SU-DHL-6 (cell line): ENCODE data around the gene RASIP1.

ENCODE experiments used
- H2AFZ ChIP-seq: fragments of 200-600 bp; sonication (generic); 2 replicates; pipeline ENCODE4 v1.6.1; 2014; ENCODE audit warnings: low read depth, mild to moderate bottlenecking, moderate library complexity, mixed read lengths, antibody characterized with exemption, low read length; ENCODE audit not compliant: severe bottlenecking
- H3F3A ChIP-seq: fragments of 200-600 bp; shearing (Covaris generic); 2 replicates; pipeline ENCODE4 v1.6.0; 2016; ENCODE audit warnings: antibody characterized with exemption, mild to moderate bottlenecking; ENCODE audit not compliant: insufficient read depth
- H3K27ac ChIP-seq: fragments of 200-600 bp; sonication (generic); 2 replicates; pipeline ENCODE4 v1.5.1; 2016; ENCODE audit warnings: low read depth, mild to moderate bottlenecking, low read length, moderate library complexity, mixed read lengths
- H3K27me3 ChIP-seq: fragments of 200-600 bp; sonication (generic), shearing (Covaris generic); 2 replicates; pipeline ENCODE4 v1.6.0; 2014; ENCODE audit warnings: mild to moderate bottlenecking, low read length
- H3K36me3 ChIP-seq: fragments of 200-600 bp; sonication (generic); 2 replicates; pipeline ENCODE4 v1.6.1; 2014; ENCODE audit warnings: mild to moderate bottlenecking, low read length, mixed read lengths
- H3K4me2 ChIP-seq: fragments of 300-600, 200-600 bp; shearing (Covaris generic), sonication (generic); 2 replicates; pipeline ENCODE4 v1.6.0; 2014; ENCODE audit warnings: low read length, low read depth, mild to moderate bottlenecking; ENCODE audit not compliant: poor library complexity, severe bottlenecking
- H3K4me3 ChIP-seq: fragments of 200-600 bp; sonication (generic); 2 replicates; pipeline ENCODE4 v1.5.1; 2014; ENCODE audit warnings: antibody characterized with exemption, low read length, mild to moderate bottlenecking, mixed read lengths; ENCODE audit not compliant: insufficient read depth, poor library complexity, severe bottlenecking
- H3K79me2 ChIP-seq: fragments of 200-600 bp; sonication (generic); 2 replicates; pipeline ENCODE4 v1.6.1; 2014; ENCODE audit warnings: mild to moderate bottlenecking, low read length, moderate library complexity; ENCODE audit not compliant: insufficient read depth
- H3K9ac ChIP-seq: fragments of 200-600 bp; sonication (generic); 2 replicates; pipeline ENCODE4 v1.7.0; 2014; ENCODE audit warnings: mild to moderate bottlenecking, low read length
- H3K9me2 ChIP-seq: fragments of 200-600 bp; sonication (generic); replicated peaks from 2 replicates; pipeline ENCODE4 v1.6.1; 2014; ENCODE audit warnings: low read length; ENCODE audit not compliant: insufficient read depth
- H3K9me3 ChIP-seq: fragments of 200-600 bp; sonication (generic); 2 replicates; pipeline ENCODE4 v1.6.1; 2014; ENCODE audit warnings: low read length, mixed read lengths; ENCODE audit not compliant: insufficient read depth
- H4K20me1 ChIP-seq: fragments of 200-600 bp; sonication (generic); 2 replicates; pipeline ENCODE4 v1.6.1; 2014; ENCODE audit warnings: low read depth, mild to moderate bottlenecking, antibody characterized with exemption, low read length, moderate library complexity, mixed read lengths
- CTCF ChIP-seq: fragments of 200-600 bp; sonication (generic); IDR thresholded peaks from one replicate; pipeline ENCODE4 v1.5.1; 2017; ENCODE audit warnings: antibody characterized with exemption, mild to moderate bottlenecking, low read length, moderate library complexity; ENCODE audit not compliant: insufficient read depth, poor library complexity, severe bottlenecking
- EZH2phosphoT487 ChIP-seq: fragments of 200-600 bp; sonication (generic), shearing (Covaris generic); conservative IDR thresholded peaks from 2 replicates; pipeline ENCODE4 v1.6.1; 2018; ENCODE audit warnings: mild to moderate bottlenecking, antibody characterized with exemption, low read length, moderate library complexity, mixed read lengths

Gene RASIP1

GRCh38 chr19:48716562-48717291 is 23.7 kb downstream of the RASIP1 start:
- H2AFZ ChIP-seq, result no peak overlapping the region
- no peaks in the 10 kb centered on the region for H3F3A ChIP-seq
- H3K9ac ChIP-seq, result no peak overlapping the region
- TF ChIP-seq CTCF, result no peak
- TF ChIP-seq EZH2phosphoT487, result no peak
- H3K4me2 ChIP-seq, result no peak overlapping the region
- H3K9me2 ChIP-seq, result no peaks in the 10 kb centered on the region
- no peaks in the 10 kb centered on the region for H3K27me3 ChIP-seq
- H3K4me3 ChIP-seq, result no peak overlapping the region
- no peaks in the 10 kb centered on the region for H3K9me3 ChIP-seq
- no peaks in the 10 kb centered on the region for H3K36me3 ChIP-seq
- H4K20me1 ChIP-seq, result no peaks in the 10 kb centered on the region
- no peak overlapping the region for H3K27ac ChIP-seq
- H3K79me2 ChIP-seq, result no peaks in the 10 kb centered on the region

GRCh38 chr19:48715681-48716171 is 24.7 kb downstream of the RASIP1 start:
- Histone ChIP-seq H3K27ac (no peak overlapping the region), H3F3A (no peaks in the 10 kb centered on the region), H3K4me2 (no peak overlapping the region), H2AFZ (no peak overlapping the region), H3K36me3 (no peaks in the 10 kb centered on the region), H3K79me2 (no peaks in the 10 kb centered on the region), H3K9me3 (no peaks in the 10 kb centered on the region), H3K4me3 (no peak overlapping the region), H3K27me3 (no peaks in the 10 kb centered on the region), H4K20me1 (no peaks in the 10 kb centered on the region), H3K9ac (no peak overlapping the region), H3K9me2 (no peaks in the 10 kb centered on the region)
- TF ChIP-seq CTCF (no peak), EZH2phosphoT487 (no peak)

- TF ChIP-seq CTCF (no peak), EZH2phosphoT487 (no peak)
- Histone ChIP-seq H2AFZ (peak overlapping the region; percentile 22), H3K9me3 (no peaks in the 10 kb centered on the region), H3K9me2 (no peaks in the 10 kb centered on the region), H3K79me2 (no peaks in the 10 kb centered on the region), H3K4me2 (peak overlapping the region; percentile 87), H3K27ac (peak overlapping the region; percentile 12; the same call in 1 of the 2 replicates), H3F3A (no peaks in the 10 kb centered on the region), H3K27me3 (no peaks in the 10 kb centered on the region), H3K36me3 (no peaks in the 10 kb centered on the region), H3K9ac (peak overlapping the region; percentile 75), H4K20me1 (no peaks in the 10 kb centered on the region), H3K4me3 (peak overlapping the region; percentile 81)
These were observed 25.4 kb downstream of the RASIP1 start for GRCh38 chr19:48714759-48715675.
